ENCODE results near the gene LANCL3.

GRCh38 chrX:37578045-37578444 is 6.6 kb downstream of the LANCL3 start:
- no peak for TF ChIP-seq CTCF (IDR thresholded peaks at IDR 0.05; ENCODE audit: insufficient read depth, low read length, poor library complexity, severe bottlenecking)
- TF ChIP-seq EZH2phosphoT487 (conservative IDR thresholded peaks at IDR 0.05; ENCODE audit: low read length) = no peak

Data from SU-DHL-6 (cell line).